AG09309 (cell line): ENCODE measurements around the gene STK32A.
"Not testable (repeated sequence)": the region's sequence is repeated elsewhere in the genome, so short reads cannot be mapped to it uniquely, and the experiment has no call there.

Source experiments
- DNase-seq: peaks from one replicate; pipeline ENCODE4 v3.0.0-alpha.2; 2010; ENCODE audit warnings: low read depth
- H3K4me3 ChIP-seq: 2 replicates; pipeline ENCODE4 v1.5.1; 2011; ENCODE audit warnings: mild to moderate bottlenecking, low read depth, low read length, moderate library complexity; ENCODE audit not compliant: control insufficient read depth
- CTCF ChIP-seq: IDR thresholded peaks from 2 replicates; pipeline ENCODE4 v1.5.1; 2011; ENCODE audit warnings: mild to moderate bottlenecking, low read depth, low read length, inconsistent platforms; ENCODE audit not compliant: insufficient read depth, control insufficient read depth; ENCODE audit errors: missing control alignments

The STK32A gene

GRCh38 chr5:147348451-147348850 is 113.6 kb downstream of the STK32A start:
- H3K4me3 ChIP-seq, result no peak overlapping the region
- TF ChIP-seq CTCF, result no peak
- DNase-seq, result no peak

- no peak for TF ChIP-seq CTCF
- H3K4me3 ChIP-seq, result no peak overlapping the region
- DNase-seq, result no peak
Measured at GRCh38 chr5:147349241-147349640, 114.4 kb downstream of the STK32A start.

DNA sequence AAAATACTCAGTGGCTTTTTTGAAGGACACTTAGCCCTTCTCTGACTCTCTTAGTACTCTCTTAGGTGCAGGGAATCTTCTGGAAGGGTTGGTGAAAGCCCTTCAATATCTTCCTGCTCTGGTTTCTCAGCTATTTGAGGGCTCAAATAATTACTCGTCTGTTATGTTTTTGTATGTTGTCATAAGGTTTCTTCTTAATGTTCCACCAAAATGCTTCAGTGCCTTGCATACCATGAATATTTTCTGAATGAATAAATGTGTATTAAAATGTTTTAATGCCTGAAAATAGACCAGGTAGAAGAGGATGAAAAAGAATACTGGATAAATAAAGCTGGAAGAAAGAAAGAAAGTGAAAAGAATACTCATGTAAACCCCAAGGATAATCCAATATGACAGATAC is 124.3 kb downstream of the STK32A start:
- TF ChIP-seq CTCF, result no peak
- no peak overlapping the region for H3K4me3 ChIP-seq
- DNase-seq, result no peak

GRCh38 chr5:147359581-147359980 is 124.8 kb downstream of the STK32A start:
- no peak for TF ChIP-seq CTCF
- no peak overlapping the region for H3K4me3 ChIP-seq
- no peak for DNase-seq

DNA sequence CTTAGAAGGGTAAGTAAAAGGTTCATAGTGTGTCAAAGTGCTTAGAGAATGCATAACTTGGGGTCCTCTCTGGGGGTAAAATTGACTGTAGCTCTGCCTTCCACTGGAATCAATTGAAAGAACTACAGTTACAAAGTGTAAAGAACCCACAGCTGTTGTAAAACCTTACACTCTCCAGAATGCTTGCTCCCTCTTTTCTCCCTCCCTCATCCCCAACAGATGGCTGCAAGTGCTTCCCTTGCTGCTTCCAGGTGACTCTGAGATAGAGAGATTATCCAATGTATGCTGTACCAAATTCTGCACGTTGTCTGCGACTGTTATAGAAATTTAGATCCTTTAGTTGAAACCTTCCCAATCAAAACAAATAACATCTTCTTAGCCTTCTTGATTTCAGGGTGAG is 126.0 kb downstream of the STK32A start:
- no peak overlapping the region for H3K4me3 ChIP-seq
- DNase-seq, result no peak
- TF ChIP-seq CTCF, result no peak

DNA sequence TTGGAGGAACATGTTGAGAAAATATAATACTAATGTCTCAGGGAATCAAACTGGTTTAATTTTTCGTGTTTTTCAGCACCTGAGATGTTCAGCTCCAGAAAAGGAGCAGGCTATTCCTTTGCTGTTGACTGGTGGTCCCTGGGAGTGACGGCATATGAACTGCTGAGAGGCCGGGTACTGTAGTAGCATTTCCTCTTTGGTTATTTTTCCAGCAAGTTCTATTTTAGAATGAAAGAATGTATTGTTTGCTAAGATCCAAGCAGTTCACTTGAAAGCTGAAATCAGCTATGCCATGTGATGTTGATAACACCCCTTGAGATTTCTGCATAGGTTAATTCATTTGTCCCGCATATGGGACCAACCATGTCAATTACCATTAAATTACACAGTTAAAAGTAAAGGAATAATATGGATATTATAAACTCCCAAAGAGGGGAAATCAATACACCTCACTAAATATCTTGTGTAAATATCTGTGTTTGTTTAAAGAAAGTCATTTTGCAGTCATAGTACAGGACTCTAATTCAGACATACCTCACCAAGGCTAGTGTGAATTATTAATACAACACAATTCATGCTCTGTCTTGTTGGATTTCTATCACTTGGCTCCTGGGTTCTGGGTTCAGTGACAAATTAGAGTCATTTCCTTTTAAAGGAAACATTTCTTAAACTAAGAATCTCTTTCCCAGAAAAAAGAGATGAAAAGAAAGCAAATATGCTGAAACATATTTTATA is 126.8 kb downstream of the STK32A start:
- DNase-seq, result no peak
- no peak for TF ChIP-seq CTCF
- no peak overlapping the region for H3K4me3 ChIP-seq

DNA sequence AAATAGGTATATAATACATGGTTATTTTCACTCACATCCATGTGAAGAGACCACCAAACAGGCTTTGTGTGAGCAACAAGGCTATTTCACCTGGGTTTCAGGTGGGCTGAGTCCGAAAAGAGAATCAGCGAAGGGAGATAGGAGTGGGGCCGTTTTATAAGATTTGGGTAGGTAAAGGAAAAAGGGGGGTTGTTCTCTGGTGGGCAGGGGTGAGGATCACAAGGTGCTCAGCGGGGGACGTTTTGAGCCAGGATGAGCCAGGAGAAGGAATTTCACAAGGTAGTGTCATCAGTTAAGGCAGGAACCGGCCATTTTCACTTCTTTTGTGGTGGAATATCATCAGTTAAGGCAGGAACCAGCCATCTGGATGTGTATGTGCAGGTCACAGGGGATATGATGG is 132.6 kb downstream of the STK32A start:
- not testable (repeated sequence) for H3K4me3 ChIP-seq, DNase-seq
